GM21447 (cell line): ENCODE results near the gene AP5S1.
A peak's percentile ranks its signal among the peaks of the same experiment; 100 is the strongest.

Experiments used
- ATAC-seq: cut with Tn5 transposase; IDR thresholded peaks from one replicate; pipeline ENCODE4 v1.9.1; 2021; ENCODE audit not compliant: unreplicated experiment

AP5S1 gene

GRCh38 chr20:3820048-3820900 is at the start of gene AP5S1:
AP5S1 (plus strand) TSS chr20:3820547; CDS start chr20:3822118, 1,571 bp downstream.
- peak; percentile 75 for ATAC-seq

DNA sequence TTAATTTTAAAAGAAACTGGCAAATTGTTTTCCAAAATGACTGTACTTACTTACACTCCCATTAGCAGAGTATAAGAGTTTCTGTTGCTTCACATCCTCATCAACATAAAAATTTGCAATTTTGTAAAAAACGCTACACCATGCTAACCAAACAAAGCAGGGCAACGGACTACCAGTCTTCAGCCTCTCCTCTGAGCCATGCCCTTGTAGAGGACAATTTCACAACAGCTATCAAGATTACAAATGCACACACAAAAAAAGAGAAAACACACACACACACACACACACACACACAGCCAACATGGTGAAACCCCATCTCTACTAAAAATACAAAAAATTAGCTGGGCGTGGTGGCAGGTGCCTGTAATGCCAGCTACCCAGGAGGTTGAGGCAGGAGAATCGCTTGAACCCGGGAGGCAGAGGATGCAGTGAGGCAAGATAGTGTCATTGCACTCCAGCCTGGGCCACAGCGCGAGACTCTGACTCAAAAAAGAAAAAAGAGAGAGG is 48.7 kb upstream of the AP5S1 start:
- no peak for ATAC-seq

- no peak for ATAC-seq
Observed at GRCh38 chr20:3775457-3776108, 44.8 kb upstream of the AP5S1 start.

- no peak for ATAC-seq
Observed at GRCh38 chr20:3777381-3777715, 43.0 kb upstream of the AP5S1 start.

- no peak for ATAC-seq
Observed at GRCh38 chr20:3777716-3778629, 42.4 kb upstream of the AP5S1 start.

GRCh38 chr20:3778976-3779375 is 41.4 kb upstream of the AP5S1 start:
- ATAC-seq, result no peak

GRCh38 chr20:3781153-3781910 is 39.0 kb upstream of the AP5S1 start, which contains the start of gene SPEF1:
SPEF1 (minus strand) TSS chr20:3781448; CDS start chr20:3781287, 161 bp downstream.
- peak; percentile 74 for ATAC-seq

GRCh38 chr20:3782597-3782996 is 37.8 kb upstream of the AP5S1 start:
- ATAC-seq, result no peak

DNA sequence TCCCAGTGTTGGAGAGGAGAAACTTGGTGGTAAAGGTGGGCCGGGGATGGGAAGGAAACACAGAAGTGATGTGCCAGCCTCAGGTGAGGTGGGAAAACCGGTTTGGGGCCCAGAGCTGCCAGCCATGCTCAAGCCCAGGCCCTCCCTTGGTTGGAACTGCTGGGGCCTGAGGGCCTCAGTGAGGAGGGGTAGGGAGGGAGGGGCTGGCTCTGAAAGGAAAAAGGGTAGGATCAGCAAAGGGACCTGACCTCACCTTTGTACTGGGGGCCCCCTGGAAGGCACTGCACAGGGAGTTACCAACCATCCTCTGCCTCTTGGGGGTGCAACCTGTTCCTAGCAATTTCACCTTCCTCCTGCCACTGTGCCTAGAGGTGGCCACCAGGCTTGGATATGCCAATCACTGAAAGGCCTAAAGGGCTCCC is 37.3 kb upstream of the AP5S1 start:
- no peak for ATAC-seq

- ATAC-seq, result no peak
Observed at GRCh38 chr20:3783511-3784195, 36.7 kb upstream of the AP5S1 start.

DNA sequence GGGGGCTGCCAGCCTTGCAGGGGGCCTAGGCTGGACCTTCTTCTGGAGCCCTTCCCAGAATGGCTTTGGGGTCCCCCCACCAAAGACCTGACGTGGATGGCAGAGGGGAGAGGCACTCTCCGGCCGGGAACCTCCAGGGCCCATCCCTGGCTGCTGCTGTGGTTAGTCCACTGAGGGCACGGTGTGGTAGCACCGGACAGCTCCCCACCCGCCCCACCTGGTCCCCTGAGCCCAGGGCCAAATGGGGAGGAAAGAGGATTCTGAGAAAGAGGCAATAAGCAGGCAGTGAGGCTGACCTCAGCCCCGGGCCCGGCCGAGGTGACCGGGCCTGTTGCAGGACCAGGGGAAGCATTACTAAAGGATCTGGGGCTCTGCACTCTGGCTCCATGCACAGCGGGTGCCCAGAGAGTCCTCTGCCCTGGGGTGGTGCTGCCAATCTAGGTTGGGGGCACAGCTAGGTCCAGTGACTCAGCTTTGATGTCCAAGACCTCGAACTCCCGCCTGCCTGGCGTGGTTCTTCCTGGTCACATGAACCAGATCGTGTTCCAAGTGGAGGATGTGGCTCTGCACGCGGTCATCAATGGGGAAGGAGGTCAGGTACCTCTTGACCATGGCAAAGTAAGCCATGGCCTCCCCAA is 36.0 kb upstream of the AP5S1 start:
- no peak for ATAC-seq

DNA sequence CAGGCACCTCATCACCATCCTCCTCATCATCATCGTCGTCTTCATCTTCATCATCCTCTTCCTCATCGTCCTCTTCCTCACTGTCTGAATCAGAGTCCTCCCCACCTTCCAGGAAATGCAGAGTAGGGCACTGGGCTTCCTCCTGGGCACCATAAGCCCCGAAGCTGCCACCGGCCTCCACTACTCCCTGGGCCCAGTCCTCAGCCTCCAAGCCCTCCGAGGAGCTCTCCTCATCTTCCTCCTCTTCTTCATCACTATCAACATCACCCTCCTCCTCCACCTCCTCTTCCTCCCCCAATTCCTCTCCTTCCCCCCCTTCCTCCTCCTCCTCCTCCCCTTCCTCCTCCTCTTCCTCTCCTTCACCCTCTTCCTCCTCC is 35.5 kb upstream of the AP5S1 start:
- ATAC-seq, result no peak

- no peak for ATAC-seq
Observed at GRCh38 chr20:3785240-3786125, 34.9 kb upstream of the AP5S1 start.

DNA sequence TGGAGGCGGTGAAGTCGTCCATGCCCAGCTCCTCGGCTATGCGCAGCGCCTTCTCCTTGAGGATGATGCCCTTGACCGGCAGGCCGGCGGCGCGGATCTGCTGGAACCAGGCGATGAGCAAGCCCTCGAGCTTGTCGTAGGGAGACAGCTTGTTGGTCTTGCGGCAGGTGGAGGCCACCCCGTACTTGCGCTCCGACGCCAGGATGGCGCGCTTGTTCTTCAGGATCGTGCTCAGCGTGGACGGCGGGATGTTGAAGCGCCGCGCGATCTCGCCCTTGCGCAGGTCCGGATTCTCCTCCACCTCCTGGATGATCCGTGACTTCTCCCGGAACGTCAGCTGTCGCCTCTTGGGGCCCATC is 34.2 kb upstream of the AP5S1 start:
- ATAC-seq, result peak; percentile 27

DNA sequence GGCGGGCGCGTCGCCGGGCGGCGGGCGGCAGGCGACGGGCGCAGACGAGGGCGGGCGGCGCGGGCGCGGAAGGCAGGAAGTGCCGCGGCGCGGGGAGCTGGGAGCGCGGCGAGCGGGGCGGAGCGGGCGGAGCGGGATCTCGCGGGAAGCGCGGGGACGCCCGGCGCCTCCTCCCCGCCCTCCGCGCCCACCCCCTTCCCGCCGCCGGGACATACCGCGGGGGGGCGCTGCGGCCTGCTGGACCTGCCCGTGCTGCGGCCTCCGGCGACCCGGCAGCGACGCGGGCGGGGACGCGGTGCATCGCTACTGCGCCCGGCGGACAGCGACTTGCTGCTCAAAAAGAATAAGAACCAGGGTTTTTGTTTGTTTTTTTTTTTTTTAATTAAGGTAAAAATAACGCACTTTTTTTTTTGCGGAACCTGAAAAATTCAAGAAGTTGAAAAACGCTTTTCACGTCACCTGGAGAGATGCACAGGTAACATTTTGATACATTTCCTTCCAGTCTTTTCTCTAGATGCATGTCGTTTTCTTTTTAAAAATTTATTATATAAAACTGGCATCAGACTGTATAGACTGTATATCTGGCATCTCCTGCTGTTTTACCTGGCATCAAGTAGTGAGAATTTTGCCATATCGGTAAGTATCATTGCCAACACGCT is 33.6 kb upstream of the AP5S1 start, which contains the start of gene CENPB:
CENPB (minus strand) TSS at position 76 of the 659 bp plus-strand sequence. CDS start 257 bp downstream, outside the sequence.
- peak; percentile 62 for ATAC-seq

DNA sequence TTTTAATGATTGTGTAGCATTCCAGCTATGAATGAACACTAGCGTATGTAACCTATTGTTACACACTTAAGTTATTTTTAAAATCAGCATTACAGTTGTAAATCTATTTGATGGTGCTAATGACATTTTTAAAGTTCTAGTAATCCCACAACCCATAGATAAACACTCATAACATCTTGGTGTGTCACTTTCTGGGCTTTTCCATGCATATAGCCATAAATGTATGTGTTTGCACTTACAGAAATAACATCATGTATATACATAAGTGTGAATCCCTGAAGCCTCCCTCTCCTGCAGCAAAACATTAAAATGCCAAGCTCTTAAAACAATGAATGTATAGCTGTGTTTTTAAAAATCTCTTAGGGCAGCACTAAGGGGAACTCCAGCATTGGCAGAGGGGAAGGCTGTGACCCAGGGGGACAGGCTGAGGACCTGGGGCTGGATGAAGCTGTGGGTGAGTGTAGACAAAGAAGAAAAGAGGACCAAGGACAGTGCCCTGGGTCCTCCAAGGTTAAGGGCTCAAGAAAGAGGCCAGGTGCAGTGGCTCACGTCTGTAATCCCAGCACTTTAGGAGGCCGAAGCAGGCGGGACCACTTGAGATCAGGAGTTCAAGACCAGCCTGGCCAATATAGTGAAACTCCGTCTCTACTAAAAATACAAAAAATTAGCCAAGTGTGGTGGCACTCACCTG is 32.9 kb upstream of the AP5S1 start:
- no peak for ATAC-seq

GRCh38 chr20:3788685-3789155 is 31.6 kb upstream of the AP5S1 start:
- no peak for ATAC-seq
